Cardiac septum (tissue), 1 donor: ENCODE data around the gene C6orf47. TPM values are rescaled to one million over a fixed set of nuclear protein-coding genes. Genes with fewer than 3 reads are reported as not detected.
A peak's percentile ranks its signal among the peaks of the same experiment; 100 is the strongest.
"Not testable (repeated sequence)": the region's sequence is repeated elsewhere in the genome, so short reads cannot be mapped to it uniquely, and the experiment has no call there.

Experiments
- DNase-seq: peaks from one replicate; pipeline ENCODE4 v3.0.0-alpha.2; 2020; ENCODE audit warnings: low spot score
- intact Hi-C: fragments of 100-400 bp; cut with DNase I; formaldehyde crosslinking; loops from one replicate; pipeline ENCODE4 v1.14.0; 2022
- long read RNA-seq: library from polyadenylated mRNA; unstranded; transcript quantifications from one replicate; pipeline ENCODE4 v2.0.0, GENCODE V29; 2021
- total RNA-seq: library from RNA; stranded (reverse); fragmentation: NEBNext Ultra II Directional; extraction: Animal tissue kit (Norgen Biotek cat#: 25700); gene quantifications from one replicate; pipeline ENCODE4 v1.2.1, GENCODE V29; 2021
- donor health status: DM: no; HTN: no; CAD: no.

C6orf47 gene
- total RNA-seq = 17.7 TPM
- long read RNA-seq, transcript C6orf47-202 (1 exons, 2,475 nt) = major isoform, 55 of 56 reads
- long read RNA-seq, partial matches to known transcripts = 0 of 56 reads
- long read RNA-seq, other reads (novel, unspliced or antisense) = 1 of 56 reads

DNA sequence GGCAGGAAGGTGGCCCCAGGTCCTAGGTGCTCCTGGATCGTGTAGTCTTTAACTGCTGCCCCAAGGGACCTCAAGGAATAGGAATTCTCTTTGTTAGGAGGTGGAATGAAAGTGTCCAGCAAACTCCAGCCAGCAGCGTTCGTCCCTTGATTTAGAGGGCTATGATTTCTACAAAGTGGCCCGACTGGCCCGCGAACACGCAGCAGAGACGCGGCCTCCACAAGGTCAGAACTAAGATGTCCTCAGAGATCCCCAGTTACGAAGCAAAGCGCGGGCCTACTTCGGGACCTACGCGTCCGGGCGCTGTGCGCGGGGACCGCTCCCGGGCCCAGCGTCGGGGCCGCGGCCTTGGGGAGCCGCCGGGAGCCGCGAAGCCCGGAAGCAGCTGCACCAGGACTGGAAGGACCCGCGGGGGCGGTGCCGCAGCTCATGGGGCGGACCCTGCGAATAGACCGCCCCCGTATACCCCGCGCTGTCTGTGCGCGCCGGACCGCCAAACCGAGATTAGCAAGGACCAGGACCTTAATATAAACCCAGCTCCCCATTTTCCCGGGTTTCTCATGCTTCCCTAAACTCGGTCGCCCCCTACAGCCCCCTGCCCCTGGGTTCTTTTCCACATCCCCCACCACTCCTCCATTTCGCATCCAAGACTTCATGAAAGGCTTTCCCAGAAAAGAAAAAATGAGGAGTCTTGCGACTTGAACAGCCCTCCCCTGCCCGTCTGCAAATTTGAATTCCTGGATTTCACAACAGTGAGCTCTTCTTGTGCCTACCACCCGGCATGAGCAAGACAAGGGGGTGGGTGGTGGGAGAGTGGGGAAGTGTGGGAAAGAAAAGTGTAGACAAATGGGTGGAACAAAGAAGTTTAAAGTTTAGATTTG, at the start of gene C6orf47:
C6orf47 (minus strand) TSS at position 398 of the 881 bp plus-strand sequence. CDS start 831 bp downstream, outside the sequence.
- peak; percentile 94 for DNase-seq
- intact Hi-C loops = no loop called here

DNA sequence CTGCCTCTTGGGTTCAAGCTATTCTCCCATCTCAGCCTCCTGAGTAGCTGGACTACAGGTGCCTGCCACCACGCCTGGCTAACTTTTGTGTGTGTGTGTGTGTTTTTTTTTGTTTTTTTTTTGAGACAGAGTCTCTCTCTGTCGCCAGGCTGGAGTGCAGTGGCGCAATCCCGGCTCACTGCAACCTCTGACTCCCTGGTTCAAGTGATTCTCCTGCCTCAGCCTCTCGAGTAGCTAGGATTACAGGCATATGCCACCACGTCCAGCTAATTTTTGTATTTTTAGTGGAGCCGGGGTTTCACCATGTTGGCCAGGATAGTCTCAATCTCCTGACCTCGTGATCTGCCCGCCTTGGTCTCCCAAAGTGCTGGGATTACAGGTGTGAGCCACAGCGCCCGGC, 48.6 kb upstream of the C6orf47 start:
- intact Hi-C loops, DNase-seq: not testable (repeated sequence)

- DNase-seq = no peak
- intact Hi-C loops = no loop called here
Observed at GRCh38 chr6:31708224-31708623, 47.6 kb upstream of the C6orf47 start.

GRCh38 chr6:31707701-31708100, 47.1 kb upstream of the C6orf47 start:
- DNase-seq = no peak
- intact Hi-C loops = no loop called here

DNA sequence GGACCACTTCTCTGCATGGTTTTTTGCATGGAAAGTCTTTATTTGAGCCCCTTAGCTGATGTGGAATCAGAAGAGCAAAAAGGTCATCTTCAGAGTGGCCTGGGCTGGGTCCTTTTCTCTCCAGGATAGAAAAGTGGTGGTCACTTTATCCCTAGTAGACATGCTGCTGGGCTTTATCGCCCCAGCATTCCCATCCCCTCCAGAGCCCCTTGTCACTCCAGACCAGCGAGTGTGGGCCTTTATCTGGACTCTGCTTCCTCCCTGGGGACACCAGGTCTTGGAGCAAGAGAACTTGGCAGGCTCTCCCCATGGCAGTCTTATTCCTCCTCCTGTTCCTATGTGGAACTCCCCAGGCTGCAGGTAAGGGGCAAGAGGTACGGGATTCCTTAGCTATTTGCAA, 46.0 kb upstream of the C6orf47 start, which contains the start of gene LY6G6F:
LY6G6F (plus strand) TSS at position 268 of the 400 bp plus-strand sequence; CDS start at position 309, 41 bp downstream.
- DNase-seq = no peak
- intact Hi-C loops = no loop called here

GRCh38 chr6:31705931-31706330, 45.4 kb upstream of the C6orf47 start:
- DNase-seq = no peak
- intact Hi-C loops = no loop called here

DNA sequence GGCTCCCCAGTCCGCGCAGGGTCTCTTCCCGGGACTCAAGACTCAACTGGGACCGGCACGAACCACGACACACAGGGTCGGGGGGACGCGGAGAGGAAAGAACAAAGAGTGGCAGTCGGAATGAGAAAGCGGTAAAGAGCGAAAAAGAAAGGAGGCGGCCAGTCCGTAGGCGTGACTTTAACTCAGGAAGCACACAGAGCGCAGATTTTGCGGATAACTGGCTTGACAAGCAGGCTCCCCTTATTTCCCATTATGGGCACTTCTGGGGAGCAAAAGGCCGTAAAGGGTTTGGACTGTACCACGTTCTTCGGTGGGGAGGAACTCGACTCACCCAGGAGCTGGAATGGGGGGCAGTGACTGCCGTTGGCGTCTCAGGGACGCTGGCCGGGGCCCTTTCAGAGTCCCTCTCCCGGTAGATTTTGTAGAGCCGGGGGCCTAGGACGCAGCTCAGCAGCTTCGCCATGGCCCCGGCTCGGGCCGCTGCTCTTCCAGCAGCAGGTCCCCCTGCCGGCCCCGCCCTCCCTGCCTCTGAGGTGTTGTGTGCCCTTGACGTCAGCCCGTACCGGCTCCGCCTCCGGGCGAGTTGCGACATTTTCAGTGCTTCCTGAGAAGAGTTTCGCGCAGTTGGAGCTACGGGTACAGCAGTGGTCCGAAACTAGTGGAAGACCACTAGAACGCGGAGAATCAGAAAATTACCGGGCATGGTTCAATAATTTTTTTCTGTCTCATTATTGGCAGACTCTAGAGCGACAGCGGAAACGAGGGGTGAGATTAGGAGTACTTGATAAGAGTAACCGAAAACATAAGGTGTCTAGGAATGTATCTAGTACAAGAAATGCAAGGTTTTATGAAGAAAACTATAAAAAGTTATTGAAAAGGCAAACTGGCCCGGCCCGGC, 42.5 kb upstream of the C6orf47 start, which contains the start of gene ABHD16A:
ABHD16A (minus strand) TSS at position 506 of the 898 bp plus-strand sequence; CDS start at position 463, 43 bp downstream.
- peak; percentile 100 for DNase-seq
- intact Hi-C loops = loop anchor here (2.0 kb wide), 1 partner anchor 26 kb away; the partner anchor contains the start of gene DDAH2

DNA sequence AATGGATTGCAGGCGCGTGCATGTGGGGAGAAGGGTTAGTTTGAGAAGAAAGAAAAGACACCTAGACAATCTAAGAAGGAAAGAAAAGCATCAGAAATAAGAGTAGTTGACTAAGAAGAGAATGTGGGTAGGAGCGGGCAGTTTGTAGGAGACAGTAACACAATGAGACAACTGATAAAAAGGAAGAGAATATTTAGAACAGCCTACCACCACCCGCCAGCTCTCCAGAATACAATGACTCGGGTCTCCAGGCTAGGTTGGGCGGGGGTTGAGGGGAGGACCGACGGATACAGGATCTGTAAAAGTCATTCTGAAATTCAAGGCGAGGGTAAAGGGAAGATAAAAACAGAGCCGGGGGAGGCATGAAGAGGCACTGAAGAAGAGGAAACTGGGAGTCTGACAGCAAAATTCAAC, 41.8 kb upstream of the C6orf47 start:
- intact Hi-C loops = loop anchor here (2.0 kb wide), 1 partner anchor 26 kb away; the partner anchor contains the start of gene DDAH2
- DNase-seq = no peak

GRCh38 chr6:31701666-31702404, 41.3 kb upstream of the C6orf47 start:
- intact Hi-C loops = loop anchor here (2.0 kb wide), 1 partner anchor 27 kb away; the partner anchor contains the start of gene DDAH2
- DNase-seq = no peak

- intact Hi-C loops = no loop called here
- DNase-seq = no peak
Observed at GRCh38 chr6:31700740-31701401, 40.3 kb upstream of the C6orf47 start.

GRCh38 chr6:31697555-31697954, 37.0 kb upstream of the C6orf47 start:
- DNase-seq = no peak
- intact Hi-C loops = no loop called here

- intact Hi-C loops = no loop called here
Observed at GRCh38 chr6:31693535-31693934, 33.0 kb upstream of the C6orf47 start.

DNA sequence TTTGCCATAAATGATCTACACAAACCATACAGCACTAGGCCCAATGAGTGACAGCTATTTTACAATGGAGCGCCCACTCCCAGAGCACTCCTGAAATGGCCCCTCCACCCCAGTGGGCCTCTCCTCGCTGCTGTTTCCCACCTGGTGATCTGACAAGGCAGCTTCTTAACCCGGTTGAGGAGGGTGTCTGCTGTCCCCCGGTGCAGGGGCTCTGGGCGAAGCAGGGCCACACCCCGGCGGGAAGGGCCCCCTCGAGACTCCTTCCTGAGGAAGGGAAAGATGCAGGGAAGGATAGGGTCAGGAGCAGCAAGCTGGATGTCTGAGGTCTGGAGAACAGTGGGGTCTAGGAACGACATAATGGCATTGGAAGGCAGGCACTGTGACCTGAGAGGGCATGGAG, 32.3 kb upstream of the C6orf47 start:
- intact Hi-C loops = no loop called here

More at GRCh38 chr6:31693535-31693934, 33.0 kb upstream of the C6orf47 start:
- no peak for DNase-seq

DNA sequence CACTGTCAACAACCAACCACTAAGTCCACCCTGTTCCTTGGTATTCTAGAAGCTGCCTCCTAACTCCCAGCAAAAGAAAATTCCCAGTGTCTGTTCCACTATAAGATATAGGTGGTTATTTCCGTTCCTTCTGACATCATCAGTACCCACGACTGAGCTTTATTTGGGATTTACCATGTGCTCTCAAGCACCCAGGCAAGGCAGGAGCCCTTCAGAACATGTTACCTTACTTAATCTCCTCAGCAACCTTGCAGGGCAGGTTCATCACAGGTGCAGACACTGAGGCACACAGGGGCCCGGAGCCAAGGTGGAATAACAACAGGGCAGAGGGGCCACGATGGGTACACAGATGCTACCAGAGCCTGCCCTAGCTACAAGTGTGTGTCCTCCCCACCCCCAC, 31.8 kb upstream of the C6orf47 start:
- intact Hi-C loops = no loop called here
- DNase-seq = no peak

More for the DNA sequence above, 32.3 kb upstream of the C6orf47 start:
- no peak for DNase-seq

- intact Hi-C loops = no loop called here
- DNase-seq = no peak
Observed at GRCh38 chr6:31691564-31692108, 31.1 kb upstream of the C6orf47 start.

- intact Hi-C loops = no loop called here
- no peak for DNase-seq
Observed at GRCh38 chr6:31691078-31691463, 30.5 kb upstream of the C6orf47 start.

- DNase-seq = no peak
Observed at GRCh38 chr6:31690231-31691077, 29.9 kb upstream of the C6orf47 start.

More at GRCh38 chr6:31690231-31691077, 29.9 kb upstream of the C6orf47 start:
- intact Hi-C loops = no loop called here
